Breast epithelium (tissue), 3 donors: ENCODE measurements around the gene ATAD2B.

Experiments
- CTCF ChIP-seq, 3 donors: fragments of 450-650 bp; IDR thresholded peaks; one replicate each; pipeline ENCODE4 v1.5.1; 2016 to 2017; ENCODE audit warnings: antibody characterized with exemption in 3 of 3, mild to moderate bottlenecking in 3 of 3, moderate library complexity in 3 of 3
- POLR2A ChIP-seq: fragments of 450-650 bp; IDR thresholded peaks from one replicate; pipeline ENCODE4 v1.6.1; 2016; ENCODE audit warnings: antibody characterized with exemption, mild to moderate bottlenecking, moderate library complexity
- POLR2AphosphoS5 ChIP-seq, 3 donors: sonication (generic); formaldehyde crosslinking; IDR thresholded peaks; one replicate each; pipeline ENCODE4 v1.6.1; 2017; ENCODE audit warnings: antibody characterized with exemption in 3 of 3

DNA sequence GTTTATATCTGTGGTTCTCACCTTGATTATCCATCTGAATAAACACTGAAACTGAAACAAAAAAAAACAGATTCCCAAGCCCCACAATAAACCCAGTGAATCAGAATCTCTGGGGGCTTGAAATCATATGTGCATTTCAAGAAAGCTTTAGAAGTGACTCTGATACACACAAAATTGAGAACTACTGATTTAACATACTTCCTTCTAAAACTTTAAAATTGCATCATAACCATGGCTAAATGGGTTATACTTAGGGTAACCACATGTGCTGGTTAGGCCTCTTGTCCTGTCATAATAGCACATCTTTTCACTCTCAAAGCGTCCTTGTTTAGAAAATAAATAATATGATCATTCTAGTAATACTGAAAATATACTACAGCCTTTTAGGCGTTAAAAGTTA, 100.9 kb downstream of the ATAD2B start:
- no peak for TF ChIP-seq CTCF (IDR thresholded peaks at IDR 0.05)
- TF ChIP-seq POLR2AphosphoS5 (IDR thresholded peaks at IDR 0.05): no peak
- TF ChIP-seq POLR2A: no peak
